Kidney capillary endothelial cell (primary cell): ENCODE data around the gene ZIC4.

Experiments used
- DNase-seq: peaks from one replicate; pipeline ENCODE4 v3.0.0-alpha.2; 2018; ENCODE audit warnings: low spot score

The ZIC4 gene

GRCh38 chr3:147390589-147391569 lies 15.5 kb downstream of the ZIC4 start:
- no peak for DNase-seq

DNA sequence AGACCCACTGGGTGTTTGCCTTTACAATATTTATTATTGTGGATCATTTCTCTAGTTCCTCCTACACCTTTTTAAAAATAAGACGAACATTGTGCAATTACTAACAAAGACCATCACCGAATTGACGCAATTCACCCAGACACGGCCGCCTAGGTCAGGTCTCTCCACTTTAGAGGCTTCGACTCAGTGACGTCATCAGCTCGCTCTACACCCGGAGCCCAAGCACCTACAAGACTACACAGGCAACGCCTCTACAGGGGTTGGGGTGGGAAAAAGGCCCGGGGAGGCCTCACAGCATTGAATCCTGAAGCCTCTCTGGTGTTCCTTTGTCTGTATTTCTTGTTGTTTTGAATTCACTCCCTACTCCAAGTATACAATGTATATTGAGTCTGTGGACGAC lies 16.6 kb downstream of the ZIC4 start:
- DNase-seq: no peak

- no peak for DNase-seq
Measured at GRCh38 chr3:147388700-147389580, 17.4 kb downstream of the ZIC4 start.

GRCh38 chr3:147387885-147388699 lies 18.3 kb downstream of the ZIC4 start:
- no peak for DNase-seq

- DNase-seq: no peak
Measured at GRCh38 chr3:147387291-147387884, 19.0 kb downstream of the ZIC4 start.

DNA sequence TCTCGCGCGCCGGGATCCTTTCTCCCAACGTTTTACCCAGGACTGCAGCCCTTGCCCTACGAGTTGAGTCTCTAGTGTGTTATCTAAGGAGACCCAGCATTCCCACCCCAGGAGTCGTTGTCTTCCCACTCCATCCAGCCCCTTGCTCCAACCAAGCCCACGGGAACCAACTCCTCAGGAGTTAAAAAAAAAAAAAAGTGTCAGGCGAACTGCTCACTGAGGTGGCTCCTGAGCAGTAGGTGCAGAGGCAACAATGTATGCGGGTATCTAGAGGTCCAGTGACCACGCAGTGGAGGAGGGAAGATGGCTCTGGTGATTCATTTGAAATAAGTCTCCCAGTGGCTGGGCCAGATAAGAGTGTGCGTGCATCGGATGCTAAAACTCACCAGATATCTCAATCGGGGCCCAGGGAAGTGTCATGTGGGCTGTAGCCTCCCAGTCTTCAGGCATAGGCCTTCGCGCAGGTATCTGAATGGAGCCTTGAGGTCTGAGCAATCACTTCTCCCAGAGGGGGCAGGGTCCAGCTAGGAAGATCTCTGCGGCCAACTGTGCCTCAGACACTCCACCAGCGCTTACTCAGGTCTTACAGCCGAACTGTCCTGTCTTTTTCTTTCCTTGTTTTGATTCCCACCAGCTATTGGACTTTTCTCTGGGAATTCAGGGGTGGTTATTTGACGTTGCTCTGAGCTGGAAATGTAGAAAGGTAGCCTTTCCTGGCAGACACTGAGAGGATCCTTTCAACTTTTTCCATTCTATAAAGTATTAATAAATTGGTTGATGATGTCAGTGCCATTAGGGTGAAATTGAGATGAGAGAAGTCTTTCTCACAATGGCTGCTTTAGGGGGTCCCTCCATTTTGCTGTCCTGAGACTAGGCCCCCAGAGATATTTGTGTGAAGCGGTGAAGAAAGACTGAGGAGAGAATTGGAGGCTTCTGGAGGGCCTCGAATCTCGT lies 21.0 kb downstream of the ZIC4 start:
- DNase-seq: no peak

GRCh38 chr3:147384210-147385058 lies 21.9 kb downstream of the ZIC4 start:
- DNase-seq: no peak

DNA sequence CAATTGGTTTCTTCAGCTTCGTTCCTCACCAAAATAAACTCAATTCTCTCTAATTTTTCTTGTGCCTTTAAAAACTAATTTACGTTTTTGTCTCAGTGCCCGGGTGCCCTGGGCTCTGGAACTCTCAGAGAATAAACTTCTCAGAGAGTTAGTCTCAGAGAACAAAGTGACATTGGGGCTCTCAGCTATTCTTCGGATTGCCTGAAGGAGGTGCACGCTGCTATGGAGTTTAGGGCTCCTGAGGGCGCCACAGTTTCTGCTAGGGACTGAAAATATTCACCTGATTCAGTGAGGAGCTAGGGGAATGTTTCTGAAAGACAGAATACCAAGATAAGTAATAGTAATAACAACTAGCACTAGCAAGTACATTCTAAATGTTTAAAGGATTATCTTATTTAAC lies 22.7 kb downstream of the ZIC4 start:
- no peak for DNase-seq

GRCh38 chr3:147381596-147381995 lies 24.7 kb downstream of the ZIC4 start:
- DNase-seq: no peak

GRCh38 chr3:147380977-147381376 lies 25.4 kb downstream of the ZIC4 start:
- no peak for DNase-seq

- no peak for DNase-seq
Measured at GRCh38 chr3:147380387-147380951, 25.9 kb downstream of the ZIC4 start.

DNA sequence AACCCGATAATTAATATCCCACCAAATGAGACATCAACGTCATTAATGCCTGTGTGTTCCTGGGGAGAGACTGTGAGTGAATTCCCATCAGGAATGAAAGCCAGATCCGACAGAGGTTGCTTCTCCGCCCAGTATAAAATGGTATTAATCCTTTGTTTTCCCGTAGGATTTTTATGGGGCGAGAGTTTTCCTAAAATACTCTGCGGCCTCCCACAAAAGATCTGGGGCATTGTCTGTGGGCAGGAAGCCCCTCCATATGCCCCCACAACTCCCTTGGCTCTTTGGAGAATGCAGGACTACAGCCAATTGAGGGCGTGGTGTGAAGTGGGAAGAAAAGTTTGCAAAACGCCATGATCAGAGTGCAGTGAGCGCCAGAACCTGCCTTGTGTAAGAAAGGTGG lies 26.7 kb downstream of the ZIC4 start:
- no peak for DNase-seq

- DNase-seq: no peak
Measured at GRCh38 chr3:147377412-147378367, 28.7 kb downstream of the ZIC4 start.

- no peak for DNase-seq
Measured at GRCh38 chr3:147373301-147373700, 33.0 kb downstream of the ZIC4 start.

DNA sequence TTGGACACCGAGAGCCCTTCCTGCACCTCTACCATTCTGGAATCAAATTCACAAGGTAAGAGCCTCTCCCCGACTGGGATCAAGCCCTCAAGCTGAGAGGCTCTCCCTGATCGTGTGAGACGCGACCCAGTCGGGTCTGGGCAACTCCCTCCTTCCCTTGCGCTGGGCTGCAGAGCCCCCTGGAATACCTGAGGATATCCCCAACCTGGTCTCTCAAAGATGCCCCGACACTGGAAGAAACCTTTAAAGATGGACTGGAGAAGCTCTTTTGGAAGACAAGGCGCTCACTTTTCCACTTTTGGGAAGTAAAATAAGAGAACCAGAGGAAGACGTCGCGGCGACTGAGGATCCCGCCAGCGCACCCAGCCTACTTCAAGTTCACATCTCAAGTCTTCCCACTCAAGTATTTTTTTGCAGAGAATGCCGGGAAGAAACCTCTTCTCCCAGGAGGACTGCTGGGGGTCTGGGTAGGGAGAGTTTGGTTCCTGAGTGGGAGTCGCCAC lies 33.8 kb downstream of the ZIC4 start:
- no peak for DNase-seq

DNA sequence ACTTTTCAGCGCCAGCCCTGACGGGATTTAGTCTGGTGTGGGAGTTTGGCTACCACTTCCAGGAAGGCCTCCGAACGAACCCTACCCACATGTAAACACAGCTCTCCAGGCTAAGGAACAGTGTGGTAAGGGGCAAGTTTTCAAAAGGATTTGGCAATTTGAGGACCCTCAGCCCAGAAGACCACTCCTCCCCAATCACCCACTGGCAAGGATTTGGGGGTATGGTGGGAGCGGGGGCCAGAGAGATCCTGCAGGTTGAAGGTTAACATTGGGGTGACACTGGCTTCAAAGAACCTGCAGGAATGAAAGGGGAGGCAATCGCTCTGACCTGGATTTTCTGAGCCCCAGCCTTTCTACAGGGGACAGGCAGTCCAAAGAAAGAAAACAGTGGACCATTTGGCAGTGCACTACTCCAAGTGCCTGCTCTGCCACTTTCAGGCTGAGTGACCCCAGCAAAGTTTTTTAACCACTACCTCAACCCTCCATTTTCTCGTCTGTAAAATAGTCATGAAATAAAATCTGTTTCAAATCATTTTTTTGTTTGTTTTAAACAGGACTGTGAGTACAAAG lies 34.5 kb downstream of the ZIC4 start:
- DNase-seq: no peak

DNA sequence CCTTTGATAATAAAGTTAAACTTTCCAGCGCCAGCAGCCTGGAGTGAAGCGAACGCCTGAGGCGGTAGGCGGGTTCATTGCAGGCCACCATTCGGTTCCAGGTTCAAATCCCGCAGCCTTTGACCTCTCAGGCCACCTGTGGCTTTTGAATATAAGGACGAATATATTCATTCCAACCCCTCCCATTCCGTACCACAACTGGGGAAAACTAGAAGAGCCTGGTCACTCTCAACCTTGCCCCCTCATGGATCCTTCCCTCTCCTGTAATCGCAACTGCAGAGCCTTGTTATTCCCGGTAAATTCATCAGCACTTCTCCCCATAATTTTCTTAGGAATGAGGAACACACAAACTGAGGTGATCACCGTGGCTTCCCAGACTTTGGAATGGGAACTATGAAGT lies 35.2 kb downstream of the ZIC4 start:
- DNase-seq: no peak
